ENCODE measurements around the gene PSEN2. TPM values are rescaled to one million over a fixed set of nuclear protein-coding genes. Genes with fewer than 3 reads are reported as not detected.
A peak's percentile ranks its signal among the peaks of the same experiment; 100 is the strongest.

PSEN2 gene
- total and polyA plus RNA-seq, 9 of the 15 experiments (the other 6 are each of a cell fraction or from before 2014, with no cell fraction given): 2.3 to 21.5 (median 13.7) TPM

DNA sequence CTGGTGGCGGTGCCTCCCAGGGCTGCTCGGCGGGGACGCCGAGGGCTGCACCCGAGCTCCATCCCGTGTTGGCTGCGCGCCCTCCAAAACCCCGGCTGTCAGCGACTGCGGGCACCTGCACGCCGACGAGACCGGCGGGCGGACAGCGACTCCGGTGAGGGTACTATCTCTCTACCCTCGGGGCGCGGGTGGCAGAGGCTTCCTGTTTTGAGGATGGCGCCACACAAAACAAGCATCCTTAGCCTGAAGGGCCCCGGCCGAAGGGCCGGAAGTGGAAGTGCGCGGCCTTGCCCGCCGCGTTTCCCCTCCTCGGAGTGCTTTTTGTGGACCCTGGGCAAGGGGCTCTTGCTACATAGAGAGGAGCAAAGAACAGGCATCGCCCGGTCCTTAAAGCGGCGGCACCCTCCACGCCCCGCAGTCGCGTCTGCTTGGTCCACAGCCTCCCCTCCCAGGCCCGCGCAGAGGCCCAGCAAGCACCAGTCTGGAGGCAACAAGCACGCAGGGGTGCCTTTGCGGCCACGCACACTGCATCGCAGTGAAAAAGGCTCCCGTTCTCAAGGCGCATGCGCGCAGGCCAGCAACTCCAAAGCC lies 69.1 kb downstream of the PSEN2 start (continued):
- TF ChIP-seq ZNF785 (CRISPR knock-in tag; IDR thresholded peaks at IDR 0.05) (no peak), BRF1 (IDR thresholded peaks at IDR 0.05; ENCODE audit: borderline replicate concordance, extremely low read depth, insufficient read length) (no peak), ZNF583 (CRISPR knock-in tag; IDR thresholded peaks at IDR 0.05) (peak; percentile 46), KHSRP (IDR thresholded peaks at IDR 0.05) (no peak), RBM17 (IDR thresholded peaks at IDR 0.05; ENCODE audit: borderline replicate concordance, low read depth, low read length) (no peak), POLR2A (conservative IDR thresholded peaks at IDR 0.05) (peak; percentile 98), DPF2 (IDR thresholded peaks at IDR 0.05) (no peak), DNMT1 (IDR thresholded peaks at IDR 0.05) (no peak), ZNF324 (CRISPR knock-in tag; IDR thresholded peaks at IDR 0.05) (no peak), GABPB2 (CRISPR knock-in tag; conservative IDR thresholded peaks at IDR 0.05) (no peak), IRF2 (CRISPR knock-in tag; IDR thresholded peaks at IDR 0.05) (no peak), EGR1 (conservative IDR thresholded peaks at IDR 0.05) (no peak), BDP1 (IDR thresholded peaks at IDR 0.05; ENCODE audit: insufficient read depth, insufficient read length) (no peak), U2AF2 (optimal IDR thresholded peaks at IDR 0.05; ENCODE audit: low read depth, low read length) (no peak), ZFP36 (IDR thresholded peaks at IDR 0.05; ENCODE audit: low read depth, low read length, partially characterized antibody) (no peak), CBFA2T3 (IDR thresholded peaks at IDR 0.05) (no peak), ZNF77 (CRISPR knock-in tag; IDR thresholded peaks at IDR 0.05) (no peak), HDAC1 (IDR thresholded peaks at IDR 0.05) (peak in 1 of 2 experiments; percentile 31; a peak in 1 of 4 replicates), SPI1 (IDR thresholded peaks at IDR 0.05; ENCODE audit: borderline replicate concordance, low read depth, low read length) (peak; percentile 58), PRPF4 (IDR thresholded peaks at IDR 0.05; ENCODE audit: insufficient read depth, low read depth, low read length, poor library complexity, severe bottlenecking) (no peak), RBM14 (IDR thresholded peaks at IDR 0.05; ENCODE audit: borderline replicate concordance, insufficient read depth, low read depth, low read length) (peak; percentile 95; the same call in 1 of the 2 replicates)
- TF ChIP-seq, protein P1, sequence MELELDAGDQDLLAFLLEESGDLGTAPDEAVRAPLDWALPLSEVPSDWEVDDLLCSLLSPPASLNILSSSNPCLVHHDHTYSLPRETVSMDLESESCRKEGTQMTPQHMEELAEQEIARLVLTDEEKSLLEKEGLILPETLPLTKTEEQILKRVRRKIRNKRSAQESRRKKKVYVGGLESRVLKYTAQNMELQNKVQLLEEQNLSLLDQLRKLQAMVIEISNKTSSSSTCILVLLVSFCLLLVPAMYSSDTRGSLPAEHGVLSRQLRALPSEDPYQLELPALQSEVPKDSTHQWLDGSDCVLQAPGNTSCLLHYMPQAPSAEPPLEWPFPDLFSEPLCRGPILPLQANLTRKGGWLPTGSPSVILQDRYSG (tag; conservative IDR thresholded peaks at IDR 0.05; ENCODE audit: low read depth): no peak
- TF ChIP-seq, protein P2, sequence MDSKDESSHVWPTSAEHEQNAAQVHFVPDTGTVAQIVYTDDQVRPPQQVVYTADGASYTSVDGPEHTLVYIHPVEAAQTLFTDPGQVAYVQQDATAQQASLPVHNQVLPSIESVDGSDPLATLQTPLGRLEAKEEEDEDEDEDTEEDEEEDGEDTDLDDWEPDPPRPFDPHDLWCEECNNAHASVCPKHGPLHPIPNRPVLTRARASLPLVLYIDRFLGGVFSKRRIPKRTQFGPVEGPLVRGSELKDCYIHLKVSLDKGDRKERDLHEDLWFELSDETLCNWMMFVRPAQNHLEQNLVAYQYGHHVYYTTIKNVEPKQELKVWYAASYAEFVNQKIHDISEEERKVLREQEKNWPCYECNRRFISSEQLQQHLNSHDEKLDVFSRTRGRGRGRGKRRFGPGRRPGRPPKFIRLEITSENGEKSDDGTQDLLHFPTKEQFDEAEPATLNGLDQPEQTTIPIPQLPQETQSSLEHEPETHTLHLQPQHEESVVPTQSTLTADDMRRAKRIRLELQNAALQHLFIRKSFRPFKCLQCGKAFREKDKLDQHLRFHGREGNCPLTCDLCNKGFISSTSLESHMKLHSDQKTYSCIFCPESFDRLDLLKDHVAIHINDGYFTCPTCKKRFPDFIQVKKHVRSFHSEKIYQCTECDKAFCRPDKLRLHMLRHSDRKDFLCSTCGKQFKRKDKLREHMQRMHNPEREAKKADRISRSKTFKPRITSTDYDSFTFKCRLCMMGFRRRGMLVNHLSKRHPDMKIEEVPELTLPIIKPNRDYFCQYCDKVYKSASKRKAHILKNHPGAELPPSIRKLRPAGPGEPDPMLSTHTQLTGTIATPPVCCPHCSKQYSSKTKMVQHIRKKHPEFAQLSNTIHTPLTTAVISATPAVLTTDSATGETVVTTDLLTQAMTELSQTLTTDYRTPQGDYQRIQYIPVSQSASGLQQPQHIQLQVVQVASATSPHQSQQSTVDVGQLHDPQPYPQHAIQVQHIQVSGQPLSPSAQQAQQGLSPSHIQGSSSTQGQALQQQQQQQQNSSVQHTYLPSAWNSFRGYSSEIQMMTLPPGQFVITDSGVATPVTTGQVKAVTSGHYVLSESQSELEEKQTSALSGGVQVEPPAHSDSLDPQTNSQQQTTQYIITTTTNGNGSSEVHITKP (IDR thresholded peaks at IDR 0.05; ENCODE audit: partially characterized antibody): no peak
- TF ChIP-seq, protein P3, sequence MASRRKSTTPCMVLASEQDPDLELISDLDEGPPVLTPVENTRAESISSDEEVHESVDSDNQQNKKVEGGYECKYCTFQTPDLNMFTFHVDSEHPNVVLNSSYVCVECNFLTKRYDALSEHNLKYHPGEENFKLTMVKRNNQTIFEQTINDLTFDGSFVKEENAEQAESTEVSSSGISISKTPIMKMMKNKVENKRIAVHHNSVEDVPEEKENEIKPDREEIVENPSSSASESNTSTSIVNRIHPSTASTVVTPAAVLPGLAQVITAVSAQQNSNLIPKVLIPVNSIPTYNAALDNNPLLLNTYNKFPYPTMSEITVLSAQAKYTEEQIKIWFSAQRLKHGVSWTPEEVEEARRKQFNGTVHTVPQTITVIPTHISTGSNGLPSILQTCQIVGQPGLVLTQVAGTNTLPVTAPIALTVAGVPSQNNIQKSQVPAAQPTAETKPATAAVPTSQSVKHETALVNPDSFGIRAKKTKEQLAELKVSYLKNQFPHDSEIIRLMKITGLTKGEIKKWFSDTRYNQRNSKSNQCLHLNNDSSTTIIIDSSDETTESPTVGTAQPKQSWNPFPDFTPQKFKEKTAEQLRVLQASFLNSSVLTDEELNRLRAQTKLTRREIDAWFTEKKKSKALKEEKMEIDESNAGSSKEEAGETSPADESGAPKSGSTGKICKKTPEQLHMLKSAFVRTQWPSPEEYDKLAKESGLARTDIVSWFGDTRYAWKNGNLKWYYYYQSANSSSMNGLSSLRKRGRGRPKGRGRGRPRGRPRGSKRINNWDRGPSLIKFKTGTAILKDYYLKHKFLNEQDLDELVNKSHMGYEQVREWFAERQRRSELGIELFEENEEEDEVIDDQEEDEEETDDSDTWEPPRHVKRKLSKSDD (conservative IDR thresholded peaks at IDR 0.05; ENCODE audit: low read length): no peak
